GM23248 (cell line): ENCODE results near the gene HMGXB3.
"Not testable (repeated sequence)": the region's sequence is repeated elsewhere in the genome, so short reads cannot be mapped to it uniquely, and the experiment has no call there.

Experiments
- EZH2 ChIP-seq: fragments of 200-600 bp; sonication (generic); IDR thresholded peaks from 2 replicates; pipeline ENCODE4 v1.6.1; 2018; ENCODE audit warnings: antibody characterized with exemption, mild to moderate bottlenecking; ENCODE audit not compliant: insufficient read depth, poor library complexity, severe bottlenecking
- EZH2phosphoT487 ChIP-seq: fragments of 200-600 bp; sonication (generic); IDR thresholded peaks from 2 replicates; pipeline ENCODE4 v1.6.1; 2018; ENCODE audit warnings: antibody characterized with exemption, moderate library complexity, mild to moderate bottlenecking, low read depth; ENCODE audit not compliant: insufficient read depth

GRCh38 chr5:150050172-150050811 lies 49.8 kb downstream of the HMGXB3 start:
- TF ChIP-seq EZH2, EZH2phosphoT487: not testable (repeated sequence)
